Activated T-cell treated with anti-CD3 and anti-CD28 coated beads, Interleukin-2, amount 50 U/mL, for 48 hours (primary cell): ENCODE data around the gene HOMER1.
A peak's percentile ranks its signal among the peaks of the same experiment; 100 is the strongest.
"Not testable (repeated sequence)": the region's sequence is repeated elsewhere in the genome, so short reads cannot be mapped to it uniquely, and the experiment has no call there.

Experiments used
- DNase-seq, 2 experiments: peaks; one replicate each; pipeline ENCODE4 v3.0.0-alpha.2; 2020

Gene HOMER1

GRCh38 chr5:79516986-79517385, 3.1 kb upstream of the HOMER1 start:
- DNase-seq = no peak

GRCh38 chr5:79516331-79516730, 2.4 kb upstream of the HOMER1 start:
- DNase-seq = not testable (repeated sequence)

GRCh38 chr5:79514391-79515105, 614 bp upstream of the HOMER1 start:
- peak; percentile 92 for DNase-seq

GRCh38 chr5:79513308-79513703, 628 bp downstream of the HOMER1 start:
- no peak for DNase-seq

- peak in 1 of 2 experiments; percentile 36 for DNase-seq
These were observed 1.2 kb downstream of the HOMER1 start for GRCh38 chr5:79512471-79513307.

GRCh38 chr5:79512049-79512448, 1.9 kb downstream of the HOMER1 start:
- no peak for DNase-seq

GRCh38 chr5:79510638-79511037, 3.3 kb downstream of the HOMER1 start:
- no peak for DNase-seq

- no peak for DNase-seq
These were observed 4.6 kb downstream of the HOMER1 start for GRCh38 chr5:79509244-79509885.

- DNase-seq = no peak
These were observed 5.1 kb downstream of the HOMER1 start for GRCh38 chr5:79508794-79509193.

GRCh38 chr5:79508354-79508753, 5.6 kb downstream of the HOMER1 start:
- DNase-seq = no peak

GRCh38 chr5:79507251-79508205, 6.4 kb downstream of the HOMER1 start:
- DNase-seq = no peak

GRCh38 chr5:79505138-79505537, 8.8 kb downstream of the HOMER1 start:
- DNase-seq = no peak

- no peak for DNase-seq
These were observed 10.0 kb downstream of the HOMER1 start for GRCh38 chr5:79503794-79504495.

GRCh38 chr5:79499640-79500273, 14.2 kb downstream of the HOMER1 start:
- no peak for DNase-seq

- DNase-seq = no peak
These were observed 18.6 kb downstream of the HOMER1 start for GRCh38 chr5:79495311-79495710.

- no peak for DNase-seq
These were observed 20.2 kb downstream of the HOMER1 start for GRCh38 chr5:79493596-79494345.

GRCh38 chr5:79491690-79492317, 22.1 kb downstream of the HOMER1 start:
- no peak for DNase-seq

GRCh38 chr5:79490323-79490936, 23.5 kb downstream of the HOMER1 start:
- no peak for DNase-seq

GRCh38 chr5:79489773-79490172, 24.2 kb downstream of the HOMER1 start:
- no peak for DNase-seq

GRCh38 chr5:79488775-79489174, 25.2 kb downstream of the HOMER1 start:
- DNase-seq = no peak
